Thoracic aorta (tissue), 2 donors: ENCODE results near the gene DIP2A. TPM values are rescaled to one million over a fixed set of nuclear protein-coding genes. Genes with fewer than 3 reads are reported as not detected.

Source experiments
- ATAC-seq: fragments of 150-250 bp; one replicate; pipeline ENCODE4 v1.8.0; 2017; ENCODE audit warnings: low read depth; ENCODE audit not compliant: insufficient number of reproducible peaks, low FRiP score
- DNase-seq: peaks from one replicate; pipeline ENCODE4 v3.0.0-alpha.2; 2020; ENCODE audit warnings: low spot score
- H3K27ac ChIP-seq, 2 donors: fragments of 200-600 bp; sonication (generic); 1 replicate in 1 of 2; 2 replicates in 1 of 2; pipeline ENCODE4 v1.5.1; 2016; ENCODE audit warnings: mild to moderate bottlenecking in 2 of 2, moderate library complexity in 2 of 2
- H3K27me3 ChIP-seq: fragments of 200-600 bp; sonication (generic); replicated peaks from 2 replicates; pipeline ENCODE4 v1.6.0; 2016; ENCODE audit warnings: mild to moderate bottlenecking; ENCODE audit not compliant: insufficient read depth
- H3K36me3 ChIP-seq: fragments of 200-600 bp; sonication (generic); one replicate; pipeline ENCODE4 v1.5.1; 2016
- H3K4me1 ChIP-seq, 2 donors: fragments of 200-600 bp; sonication (generic); 1 replicate in 1 of 2; 2 replicates in 1 of 2; pipeline versions ENCODE4 v1.5.1 to v1.6.0; 2016; ENCODE audit warnings: low read depth in 2 of 2, mild to moderate bottlenecking in 1 of 2; ENCODE audit not compliant: control insufficient read depth in 1 of 2
- H3K4me3 ChIP-seq: fragments of 200-600 bp; sonication (generic); 2 replicates; pipeline ENCODE4 v1.5.1; 2016; ENCODE audit warnings: mild to moderate bottlenecking
- H3K9me3 ChIP-seq: fragments of 200-600 bp; sonication (generic); 2 replicates; pipeline ENCODE4 v1.5.1; 2016
- total RNA-seq, 2 donors: library from RNA; depleted of rRNA; stranded (reverse); fragments of >200 nt; gene quantifications; one replicate each; pipeline versions ENCODE4 v1.1.0 to v1.2.3, GENCODE V29; 2016
- TF ChIP-seq, protein P1 (sequence below): fragments of 200-600 bp; sonication (generic); IDR thresholded peaks from one replicate; pipeline ENCODE4 v1.5.1; 2019; ENCODE audit warnings: antibody characterized with exemption

Gene DIP2A
- total RNA-seq, 2 donors from 2014 or later = 47.7 to 58.3 TPM

DNA sequence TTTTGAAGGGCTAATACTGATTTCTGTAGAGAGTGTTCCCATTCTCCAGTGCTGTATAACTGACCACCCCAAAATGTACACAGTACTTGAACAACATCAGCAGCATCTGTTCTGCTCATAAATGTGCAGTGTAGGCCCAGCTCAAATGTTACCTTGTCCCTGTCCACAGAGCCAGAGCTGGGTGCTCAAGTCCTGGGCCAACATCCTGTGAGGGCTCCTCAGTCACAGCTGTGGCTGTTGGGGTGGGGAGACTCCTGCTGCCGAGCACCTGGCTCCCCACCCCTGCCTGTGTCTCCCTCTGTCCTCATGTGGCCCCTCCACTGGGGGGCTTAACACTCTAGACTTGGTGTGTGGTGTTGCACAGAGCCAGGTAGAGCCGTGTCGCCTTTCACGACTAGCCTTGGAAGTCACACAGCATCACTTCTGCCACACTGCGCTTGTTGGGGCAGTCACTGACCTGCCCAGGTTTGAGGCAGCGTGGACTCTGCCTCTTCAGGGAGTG is 30.5 kb downstream of the DIP2A start:
- no peak overlapping the region for H3K4me3 ChIP-seq
- H3K4me1 ChIP-seq = no peaks in the 10 kb centered on the region
- no peaks in the 10 kb centered on the region for H3K9me3 ChIP-seq
- H3K36me3 ChIP-seq = peaks cover 11% of the 10 kb centered on the region
- TF ChIP-seq, protein P1, sequence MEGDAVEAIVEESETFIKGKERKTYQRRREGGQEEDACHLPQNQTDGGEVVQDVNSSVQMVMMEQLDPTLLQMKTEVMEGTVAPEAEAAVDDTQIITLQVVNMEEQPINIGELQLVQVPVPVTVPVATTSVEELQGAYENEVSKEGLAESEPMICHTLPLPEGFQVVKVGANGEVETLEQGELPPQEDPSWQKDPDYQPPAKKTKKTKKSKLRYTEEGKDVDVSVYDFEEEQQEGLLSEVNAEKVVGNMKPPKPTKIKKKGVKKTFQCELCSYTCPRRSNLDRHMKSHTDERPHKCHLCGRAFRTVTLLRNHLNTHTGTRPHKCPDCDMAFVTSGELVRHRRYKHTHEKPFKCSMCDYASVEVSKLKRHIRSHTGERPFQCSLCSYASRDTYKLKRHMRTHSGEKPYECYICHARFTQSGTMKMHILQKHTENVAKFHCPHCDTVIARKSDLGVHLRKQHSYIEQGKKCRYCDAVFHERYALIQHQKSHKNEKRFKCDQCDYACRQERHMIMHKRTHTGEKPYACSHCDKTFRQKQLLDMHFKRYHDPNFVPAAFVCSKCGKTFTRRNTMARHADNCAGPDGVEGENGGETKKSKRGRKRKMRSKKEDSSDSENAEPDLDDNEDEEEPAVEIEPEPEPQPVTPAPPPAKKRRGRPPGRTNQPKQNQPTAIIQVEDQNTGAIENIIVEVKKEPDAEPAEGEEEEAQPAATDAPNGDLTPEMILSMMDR = no peak
- no peak for DNase-seq
- H3K27ac ChIP-seq = no peak overlapping the region
- ATAC-seq = no peak
- no peaks in the 10 kb centered on the region for H3K27me3 ChIP-seq

DNA sequence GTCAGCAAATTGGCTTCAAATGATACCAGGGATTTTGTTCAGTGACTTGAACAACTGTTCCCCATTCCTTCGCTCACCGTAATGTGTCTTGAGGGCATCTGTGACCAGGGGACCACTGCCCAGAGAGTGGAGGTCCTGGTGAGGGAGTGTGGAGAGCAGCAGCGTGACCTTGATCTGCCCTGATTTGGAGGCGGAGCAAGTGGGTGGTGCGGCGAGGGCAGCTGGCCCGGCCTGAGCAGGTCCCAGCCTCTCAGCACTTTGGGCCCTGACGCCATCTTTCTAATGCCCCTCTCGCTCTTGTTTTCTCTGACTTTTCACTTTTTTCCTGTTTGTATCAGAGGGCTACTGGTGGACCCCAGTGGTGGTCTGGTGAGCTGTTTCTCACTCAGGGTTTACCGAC is 31.1 kb downstream of the DIP2A start:
- ATAC-seq (no peak), DNase-seq (no peak)
- Histone ChIP-seq H3K27ac (no peak overlapping the region), H3K4me3 (no peak overlapping the region), H3K9me3 (no peaks in the 10 kb centered on the region), H3K4me1 (no peaks in the 10 kb centered on the region), H3K27me3 (no peaks in the 10 kb centered on the region), H3K36me3 (peaks cover 11% of the 10 kb centered on the region)
- TF ChIP-seq, protein P1 = no peak

DNA sequence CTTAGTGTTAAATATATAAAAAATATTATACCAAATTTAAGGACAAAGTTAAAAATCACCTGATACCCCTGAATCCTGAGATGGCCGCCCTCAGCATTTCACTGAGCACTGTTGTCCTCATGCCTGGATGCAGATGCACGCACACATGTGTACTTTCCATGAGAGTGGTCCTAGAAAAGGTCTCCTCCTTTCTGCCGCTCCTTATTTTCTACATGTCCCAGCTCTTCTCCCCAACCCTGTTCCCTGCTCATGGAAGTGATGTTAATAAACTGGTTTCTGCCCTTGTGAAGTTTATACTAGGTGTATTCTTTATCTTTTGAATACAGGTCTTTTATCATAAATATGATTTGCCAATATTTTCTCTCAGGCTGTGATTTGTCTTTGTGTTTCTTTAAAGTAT is 32.9 kb downstream of the DIP2A start:
- Histone ChIP-seq H3K4me1 (no peaks in the 10 kb centered on the region), H3K27me3 (no peaks in the 10 kb centered on the region), H3K4me3 (no peak overlapping the region), H3K9me3 (no peaks in the 10 kb centered on the region), H3K36me3 (peaks cover 11% of the 10 kb centered on the region), H3K27ac (no peak overlapping the region)
- DNase-seq = no peak
- TF ChIP-seq, protein P1 = no peak
- ATAC-seq = no peak

DNA sequence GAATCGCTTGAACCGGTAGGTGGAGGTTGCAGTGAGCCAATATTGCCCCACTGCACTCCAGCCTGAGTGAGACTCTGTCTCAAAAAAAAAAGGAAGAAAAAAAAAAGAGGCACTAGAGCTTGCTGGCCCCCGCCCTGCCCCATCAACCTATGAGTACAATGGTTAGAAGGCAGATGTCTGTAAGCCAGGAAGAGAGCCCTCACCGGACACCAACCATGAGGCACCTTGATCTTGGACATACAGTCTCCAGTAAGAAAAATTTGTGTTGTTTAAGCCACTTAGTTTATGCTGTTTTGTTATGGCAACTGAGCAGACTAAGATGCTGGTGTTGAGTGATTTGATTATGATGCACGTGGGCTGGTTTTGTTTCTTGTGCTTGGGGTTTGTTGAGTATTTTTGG is 34.2 kb downstream of the DIP2A start:
- H3K27me3 ChIP-seq = no peaks in the 10 kb centered on the region
- H3K9me3 ChIP-seq = no peaks in the 10 kb centered on the region
- H3K27ac ChIP-seq = no peak overlapping the region
- DNase-seq (no peak), ATAC-seq (no peak)
- H3K4me3 ChIP-seq = no peak overlapping the region
- H3K36me3 ChIP-seq = peaks cover 19% of the 10 kb centered on the region
- no peaks in the 10 kb centered on the region for H3K4me1 ChIP-seq
- TF ChIP-seq, protein P1 = no peak

DNA sequence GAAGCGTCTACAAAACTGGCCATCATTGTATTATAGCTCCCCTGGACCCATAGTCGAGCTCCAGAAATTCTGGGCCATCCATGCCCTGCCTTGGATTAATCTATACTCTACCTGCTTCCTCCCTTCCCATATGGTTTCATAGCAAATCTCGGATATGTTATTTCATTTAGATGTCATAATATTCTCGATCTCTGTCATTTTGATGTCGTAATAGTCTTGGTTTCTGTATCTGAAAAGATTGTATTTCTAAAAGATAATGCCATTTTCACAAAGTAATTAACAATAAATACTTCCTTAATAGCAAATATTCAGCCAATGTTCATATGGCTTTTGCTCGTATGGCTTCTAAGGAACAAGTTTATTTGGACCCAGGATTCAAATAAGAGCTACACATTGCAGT is 35.1 kb downstream of the DIP2A start:
- H3K27ac ChIP-seq = no peak overlapping the region
- no peak for DNase-seq
- TF ChIP-seq, protein P1 = no peak
- H3K4me3 ChIP-seq = no peak overlapping the region
- H3K9me3 ChIP-seq = no peaks in the 10 kb centered on the region
- ATAC-seq = no peak
- H3K36me3 ChIP-seq = peaks cover 28% of the 10 kb centered on the region
- H3K27me3 ChIP-seq = no peaks in the 10 kb centered on the region
- no peaks in the 10 kb centered on the region for H3K4me1 ChIP-seq
